Measurements from ENCODE around the gene CZIB. TPM values are rescaled to one million over a fixed set of nuclear protein-coding genes. Genes with fewer than 3 reads are reported as not detected.
"Not testable (repeated sequence)": the region's sequence is repeated elsewhere in the genome, so short reads cannot be mapped to it uniquely, and the experiment has no call there.

Gene CZIB
- total and polyA plus RNA-seq, 9 donors: 48.4 to 108 (median 69.7) TPM

GRCh38 chr1:53206735-53207379, 13.6 kb downstream of the CZIB start:
- Histone ChIP-seq H3K36me3 (peaks cover 2% of the 10 kb centered on the region), H3K4me3 (no peak overlapping the region), H3K9me3 (no peaks in the 10 kb centered on the region), H3K27me3 (no peaks in the 10 kb centered on the region), H3K27ac (no peak overlapping the region), H3K4me1 (ENCODE audit: insufficient read depth) (no peaks in the 10 kb centered on the region)
- DNase-seq: no peak
- 35 to 100% (median 100%) methylated on average over 1 of the region's 1 CpG for WGBS, 3 donors
- TF ChIP-seq POLR2A (IDR thresholded peaks at IDR 0.05) (no peak), CTCF (IDR thresholded peaks at IDR 0.05) (no peak), EP300 (IDR thresholded peaks at IDR 0.05) (no peak)
- intact Hi-C loops (cut with DNase I): no loop called here

DNA sequence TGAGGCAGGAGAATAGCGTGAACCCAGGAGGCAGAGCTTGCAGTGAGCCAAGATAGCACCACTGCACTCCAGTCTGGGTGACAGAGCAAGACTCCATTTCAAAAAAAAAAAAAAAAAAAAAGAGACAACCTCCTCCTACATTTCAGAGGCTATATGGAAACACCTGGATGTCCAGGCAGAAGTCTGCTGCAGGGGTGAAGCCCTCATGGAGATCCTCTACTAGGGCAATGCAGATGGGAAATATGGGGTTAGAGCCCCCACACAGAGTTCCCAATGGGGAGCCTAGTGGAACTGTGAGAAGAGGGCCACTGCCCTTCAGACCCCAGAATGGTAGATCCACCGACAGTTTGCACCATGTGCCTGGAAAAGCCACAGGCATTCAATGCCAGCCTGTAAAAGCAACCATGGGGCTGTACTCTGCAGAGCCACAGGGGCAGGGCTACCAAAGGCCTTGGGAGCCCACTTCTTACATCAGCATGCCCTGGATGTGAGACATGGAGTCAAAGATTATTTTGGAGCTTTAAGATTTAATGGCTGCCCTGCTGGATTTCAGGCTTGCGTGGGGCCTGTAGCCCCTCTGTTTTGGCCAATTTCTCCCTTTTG, 14.2 kb downstream of the CZIB start:
- H3K36me3 ChIP-seq; intact Hi-C loops (cut with DNase I); H3K4me3 ChIP-seq; H3K27me3 ChIP-seq; H3K27ac ChIP-seq; H3K9me3 ChIP-seq; H3K4me1 ChIP-seq (ENCODE audit: insufficient read depth); DNase-seq: not testable (repeated sequence)
- 98 to 100% (median 99%) methylated on average over 3 of the region's 3 CpGs for WGBS, 3 donors

DNA sequence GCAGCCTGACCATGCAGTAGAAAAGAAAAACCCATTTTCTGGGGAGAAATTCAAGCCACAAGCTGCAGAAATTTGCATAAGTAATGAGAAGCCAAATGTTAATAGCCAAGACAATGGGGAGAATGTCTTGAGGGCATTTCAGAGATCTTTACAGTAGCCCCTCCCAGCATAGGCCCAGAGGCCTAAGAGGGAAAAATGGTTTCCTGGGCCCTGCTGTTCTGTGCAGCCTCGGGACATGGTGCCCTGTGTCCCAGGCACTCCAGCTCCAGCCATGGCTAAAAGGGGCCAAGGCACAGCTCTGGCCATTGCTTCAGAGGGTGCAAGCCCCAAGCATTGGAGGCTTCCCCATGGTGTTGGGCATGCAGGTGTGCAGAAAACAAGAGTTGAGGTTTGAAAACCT, 14.9 kb downstream of the CZIB start:
- H3K4me1 ChIP-seq (ENCODE audit: insufficient read depth); H3K36me3 ChIP-seq; intact Hi-C loops (cut with DNase I); DNase-seq; H3K9me3 ChIP-seq; H3K27me3 ChIP-seq; H3K4me3 ChIP-seq; H3K27ac ChIP-seq: not testable (repeated sequence)
- WGBS, 3 donors: 78 to 100% (median 93%) methylated on average over 1 of the region's 1 CpG

DNA sequence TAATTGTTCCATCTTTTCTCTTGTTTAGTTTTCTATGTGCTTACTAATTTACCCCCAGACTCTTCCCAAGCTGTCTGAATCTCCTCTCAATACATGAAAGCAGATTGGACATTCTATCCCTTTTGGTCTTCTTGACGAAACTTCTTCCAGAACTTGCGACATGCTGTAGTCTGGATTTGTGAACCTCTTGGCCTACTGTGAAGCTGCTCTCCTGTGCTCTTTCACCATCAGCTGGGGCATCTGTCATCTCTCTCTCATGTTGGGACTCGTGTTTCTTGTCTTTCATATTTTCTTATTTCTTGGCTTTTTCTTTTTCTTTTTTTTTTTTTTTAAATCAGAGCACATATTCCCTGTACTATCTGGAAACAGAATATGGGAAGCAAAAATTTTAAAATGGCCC, 17.0 kb downstream of the CZIB start:
- 97 to 98% (median 97%) methylated on average over 3 of the region's 3 CpGs for WGBS, 3 donors
- no peak for DNase-seq

DNA sequence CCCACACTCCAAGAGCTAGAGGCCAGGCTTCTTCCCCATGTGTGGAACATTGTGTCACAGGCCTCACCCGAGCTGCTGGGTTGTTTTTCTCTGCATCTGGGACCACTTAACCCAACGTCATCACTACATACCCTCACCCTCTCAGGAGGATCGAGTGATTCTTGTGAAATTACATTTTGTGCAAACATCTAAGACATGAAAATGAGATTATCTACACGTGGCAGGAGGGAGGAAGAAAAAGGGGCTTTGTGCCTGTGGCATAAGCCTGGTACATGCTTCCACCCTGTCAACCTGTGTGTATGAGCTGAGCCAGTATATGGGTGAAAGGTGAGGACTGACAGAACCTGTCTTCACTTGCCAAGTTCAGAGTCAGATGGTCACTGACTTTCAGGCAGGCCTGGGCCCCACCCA, 22.2 kb downstream of the CZIB start:
- TF ChIP-seq CTCF (IDR thresholded peaks at IDR 0.05) (no peak), EP300 (IDR thresholded peaks at IDR 0.05) (no peak), POLR2A (IDR thresholded peaks at IDR 0.05) (no peak)
- peaks cover 16% of the 10 kb centered on the region for H3K4me1 ChIP-seq (ENCODE audit: insufficient read depth)
- no peaks in the 10 kb centered on the region for H3K9me3 ChIP-seq
- no peak overlapping the region for H3K4me3 ChIP-seq
- DNase-seq: no peak
- H3K27ac ChIP-seq: no peak overlapping the region
- intact Hi-C loops (cut with DNase I): no loop called here
- no peaks in the 10 kb centered on the region for H3K36me3 ChIP-seq
- WGBS, 3 donors: 47 to 56% (median 53%) methylated on average over 4 of the region's 4 CpGs
- no peaks in the 10 kb centered on the region for H3K27me3 ChIP-seq

More for the DNA sequence above, 17.0 kb downstream of the CZIB start:
- Histone ChIP-seq H3K36me3 (no peaks in the 10 kb centered on the region), H3K4me3 (no peak overlapping the region), H3K4me1 (ENCODE audit: insufficient read depth) (peaks cover under 1% of the 10 kb centered on the region), H3K27me3 (no peaks in the 10 kb centered on the region), H3K9me3 (no peaks in the 10 kb centered on the region), H3K27ac (no peak overlapping the region)
- TF ChIP-seq EP300 (IDR thresholded peaks at IDR 0.05) (no peak), POLR2A (IDR thresholded peaks at IDR 0.05) (no peak), CTCF (IDR thresholded peaks at IDR 0.05) (no peak)
- intact Hi-C loops (cut with DNase I): no loop called here
